Measurements from ENCODE around the gene SLAMF9.

SLAMF9 gene

DNA sequence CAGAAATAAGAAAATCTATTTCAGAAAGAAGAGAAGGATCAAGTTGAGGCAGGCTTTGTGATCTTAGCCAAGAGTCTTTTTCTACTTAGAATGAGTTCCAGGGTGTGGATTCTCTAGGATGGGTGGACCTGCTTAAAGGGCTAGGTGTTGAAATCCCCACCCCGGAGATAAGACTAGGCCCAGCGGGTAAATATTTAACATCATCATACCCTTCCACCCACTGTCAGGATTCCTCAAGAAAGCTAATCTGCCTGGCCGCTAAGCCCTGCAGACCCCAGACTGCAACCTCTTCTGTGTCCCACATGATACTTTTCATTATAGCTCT lies 14.4 kb downstream of the SLAMF9 start:
- ChIA-PET CTCF (interaction anchor here (1.1 to 23.7 kb wide), 7 partner anchors 13 to 139 kb away, joined by 3 to 1031 read pairs (median 6); partner anchors contain the start of genes IGSF9, SLAMF9 and TAGLN2), POLR2A (no interaction called here)
- no peak overlapping the region for H3K4me3 ChIP-seq (ENCODE audit: low read depth, low read length)
- DNase-seq (ENCODE audit: low read depth, low spot score), result no peak
- TF ChIP-seq CTCF (IDR thresholded peaks at IDR 0.05; ENCODE audit: insufficient read depth, low read length, missing control alignments), result no peak

GRCh38 chr1:159938905-159939677 lies 14.9 kb downstream of the SLAMF9 start:
- DNase-seq (ENCODE audit: low read depth, low spot score), result no peak
- ChIA-PET POLR2A (interaction anchor here (0.6 to 0.7 kb wide), 3 partner anchors 11 to 58 kb away, joined by 3 to 4 read pairs (median 3); partner anchors contain the start of gene TAGLN2), CTCF (interaction anchor here (0.9 to 23.7 kb wide), 12 partner anchors 13 to 148 kb away, joined by 3 to 1031 read pairs (median 4); partner anchors contain the start of genes IGSF9, SLAMF9 and TAGLN2)
- TF ChIP-seq CTCF (IDR thresholded peaks at IDR 0.05; ENCODE audit: insufficient read depth, low read length, missing control alignments), result no peak
- no peak overlapping the region for H3K4me3 ChIP-seq (ENCODE audit: low read depth, low read length)

DNA sequence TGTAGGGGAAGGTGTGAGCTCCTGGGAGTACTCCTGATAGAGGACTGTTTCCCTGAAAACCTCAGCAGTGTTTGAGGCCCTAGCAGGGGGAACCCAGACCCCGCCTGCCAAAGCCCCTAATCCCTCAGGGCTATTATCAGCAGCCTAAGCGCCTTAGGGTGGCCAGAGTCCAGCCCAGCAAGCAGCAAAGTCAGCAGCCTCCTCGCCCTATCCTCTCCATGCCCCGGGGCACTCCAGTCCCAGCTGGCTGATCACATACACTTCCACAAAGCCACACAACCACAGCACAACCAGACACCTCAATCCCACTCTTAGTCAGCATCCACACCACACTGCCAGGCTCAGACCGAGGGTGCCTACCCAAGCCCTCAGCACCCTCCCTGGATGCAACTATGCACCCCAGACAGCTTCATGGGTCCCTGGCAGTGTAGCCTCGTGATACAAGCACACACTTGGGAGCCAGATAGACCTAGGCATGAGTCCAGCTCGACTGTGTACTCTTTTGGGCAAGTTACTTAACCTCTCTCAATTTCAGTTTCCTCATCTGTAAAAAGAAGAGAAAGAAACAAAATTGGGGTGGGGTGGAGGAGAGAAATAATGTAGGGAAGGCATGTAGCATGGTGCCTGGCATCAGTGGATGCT lies 15.7 kb downstream of the SLAMF9 start:
- no peak overlapping the region for H3K4me3 ChIP-seq (ENCODE audit: low read depth, low read length)
- ChIA-PET CTCF (interaction anchor here (0.6 to 23.7 kb wide), 13 partner anchors 12 to 149 kb away, joined by 3 to 1031 read pairs (median 3); partner anchors contain the start of genes IGSF9, SLAMF9 and TAGLN2), POLR2A (interaction anchor here (0.6 to 0.7 kb wide), 3 partner anchors 11 to 59 kb away, joined by 3 to 4 read pairs (median 3); partner anchors contain the start of gene TAGLN2)
- TF ChIP-seq CTCF (IDR thresholded peaks at IDR 0.05; ENCODE audit: insufficient read depth, low read length, missing control alignments), result no peak
- DNase-seq (ENCODE audit: low read depth, low spot score), result no peak

- ChIA-PET CTCF (interaction anchor here (0.9 to 23.7 kb wide), 16 partner anchors 11 to 467 kb away, joined by 3 to 1031 read pairs (median 7); partner anchors contain the start of genes IGSF9, PIGM, SLAMF9 and TAGLN2), POLR2A (no interaction called here)
- TF ChIP-seq CTCF (IDR thresholded peaks at IDR 0.05; ENCODE audit: insufficient read depth, low read length, missing control alignments), result no peak
- DNase-seq (ENCODE audit: low read depth, low spot score), result no peak
- no peak overlapping the region for H3K4me3 ChIP-seq (ENCODE audit: low read depth, low read length)
Measured at GRCh38 chr1:159937054-159937750, 16.8 kb downstream of the SLAMF9 start.

GRCh38 chr1:159936273-159936904 lies 17.6 kb downstream of the SLAMF9 start:
- peak; percentile 99 for TF ChIP-seq CTCF (IDR thresholded peaks at IDR 0.05; ENCODE audit: insufficient read depth, low read length, missing control alignments)
- H3K4me3 ChIP-seq (ENCODE audit: low read depth, low read length), result no peak overlapping the region
- no peak for DNase-seq (ENCODE audit: low read depth, low spot score)
- ChIA-PET CTCF (interaction anchor here (0.9 to 23.7 kb wide), 20 partner anchors 10 to 149 kb away, joined by 3 to 1031 read pairs (median 6); partner anchors contain the start of genes IGSF9, PIGM, SLAMF9 and TAGLN2), POLR2A (no interaction called here)
